ENCODE data around the gene GPN2. TPM values are rescaled to one million over a fixed set of nuclear protein-coding genes. Genes with fewer than 3 reads are reported as not detected.

Gene GPN2
- polyA plus RNA-seq, 3 donors, result 8.3 to 15.9 (median 9.6) TPM

DNA sequence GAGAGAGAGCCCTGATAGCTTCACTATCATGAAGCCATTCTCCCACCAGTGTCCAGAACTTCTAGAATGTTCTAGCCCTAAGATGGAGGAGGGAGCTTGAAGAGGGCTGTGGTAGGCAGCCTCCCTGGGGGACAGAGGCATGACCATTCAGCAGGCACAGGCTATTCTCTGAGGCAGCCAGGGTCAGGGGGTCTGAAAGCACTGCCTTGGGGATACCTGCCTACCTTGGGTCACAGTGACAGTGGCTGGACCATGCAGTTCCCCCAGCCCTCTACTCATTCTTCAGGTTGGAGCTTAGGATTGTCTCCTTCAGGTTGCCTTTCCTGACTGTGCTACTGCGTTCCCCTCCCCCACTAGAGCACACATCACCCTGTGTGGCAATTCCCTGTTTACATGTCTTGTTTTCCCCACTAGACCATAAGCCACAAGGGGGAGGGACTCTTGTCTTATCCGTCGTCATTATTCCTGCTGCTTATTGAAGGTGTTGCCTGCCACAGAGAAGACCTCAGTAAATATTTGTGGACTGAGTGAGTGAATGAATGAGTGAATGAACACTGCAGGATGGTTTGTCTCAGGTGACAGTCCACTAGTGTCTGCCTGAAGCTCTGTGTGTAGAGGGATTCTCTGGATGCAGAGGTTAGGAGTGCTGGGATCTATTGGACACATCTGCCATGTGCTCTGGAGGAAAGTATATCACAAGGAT lies 58.4 kb downstream of the GPN2 start:
- Mint-ChIP-seq H3K9me3 (peaks cover 0 to 2% (median 0%) of the 10 kb centered on the region in 7 donors), H3K4me3 (no peak overlapping the region), H3K27ac (peak overlapping the region in 5 of 7 donors; percentile 3 to 73 (median 46)), H3K27me3 (ENCODE audit: low read depth in 3 of 3) (peaks cover 2 to 8% (median 3%) of the 10 kb centered on the region in 3 donors), H3K4me1 (peaks cover 66% of the 10 kb centered on the region), H3K36me3 (peaks cover 48 to 68% of the 10 kb centered on the region in 2 donors)
- peaks cover 54 to 64% of the 10 kb centered on the region in 2 donors for H3K4me1 ChIP-seq (ENCODE audit: control insufficient read depth in 1 of 2, insufficient read depth in 2 of 2, low read length in 2 of 2)
- no peak overlapping the region for H3K9ac ChIP-seq (ENCODE audit: insufficient read depth, low read length, poor library complexity, severe bottlenecking)
- H3K79me2 ChIP-seq (ENCODE audit: insufficient read depth, low read length), result peaks cover 41% of the 10 kb centered on the region
- H3K27me3 ChIP-seq (ENCODE audit: control insufficient read depth in 2 of 2, insufficient read depth in 2 of 2, low read length in 2 of 2), result no peaks in the 10 kb centered on the region
- H3K36me3 ChIP-seq (replicated peaks in 1 of 2; ENCODE audit: control insufficient read depth in 1 of 2, insufficient read depth in 2 of 2, low read length in 2 of 2), result peaks cover 31 to 40% of the 10 kb centered on the region in 2 donors
- no peak overlapping the region for H3K4me2 ChIP-seq (replicated peaks; ENCODE audit: extremely low read depth, low read length, poor library complexity, severe bottlenecking)
- no peak overlapping the region for H2AFZ ChIP-seq (ENCODE audit: insufficient read depth, low read depth, low read length, poor library complexity, severe bottlenecking)
- no CpG with 5 or more reads among the region's 3 CpGs for WGBS (ENCODE audit: insufficient coverage)
- peak overlapping the region in 1 of 2 donors; percentile 51 for H3K27ac ChIP-seq (ENCODE audit: low read depth in 1 of 2, low read length in 2 of 2)
- H3K9me3 ChIP-seq (replicated peaks in 1 of 2; ENCODE audit: control insufficient read depth in 1 of 2, insufficient read depth in 1 of 2, low read length in 2 of 2), result no peaks in the 10 kb centered on the region
- TF ChIP-seq, protein P1, sequence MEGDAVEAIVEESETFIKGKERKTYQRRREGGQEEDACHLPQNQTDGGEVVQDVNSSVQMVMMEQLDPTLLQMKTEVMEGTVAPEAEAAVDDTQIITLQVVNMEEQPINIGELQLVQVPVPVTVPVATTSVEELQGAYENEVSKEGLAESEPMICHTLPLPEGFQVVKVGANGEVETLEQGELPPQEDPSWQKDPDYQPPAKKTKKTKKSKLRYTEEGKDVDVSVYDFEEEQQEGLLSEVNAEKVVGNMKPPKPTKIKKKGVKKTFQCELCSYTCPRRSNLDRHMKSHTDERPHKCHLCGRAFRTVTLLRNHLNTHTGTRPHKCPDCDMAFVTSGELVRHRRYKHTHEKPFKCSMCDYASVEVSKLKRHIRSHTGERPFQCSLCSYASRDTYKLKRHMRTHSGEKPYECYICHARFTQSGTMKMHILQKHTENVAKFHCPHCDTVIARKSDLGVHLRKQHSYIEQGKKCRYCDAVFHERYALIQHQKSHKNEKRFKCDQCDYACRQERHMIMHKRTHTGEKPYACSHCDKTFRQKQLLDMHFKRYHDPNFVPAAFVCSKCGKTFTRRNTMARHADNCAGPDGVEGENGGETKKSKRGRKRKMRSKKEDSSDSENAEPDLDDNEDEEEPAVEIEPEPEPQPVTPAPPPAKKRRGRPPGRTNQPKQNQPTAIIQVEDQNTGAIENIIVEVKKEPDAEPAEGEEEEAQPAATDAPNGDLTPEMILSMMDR (IDR thresholded peaks at IDR 0.05), result no peak
- H3K4me3 ChIP-seq (replicated peaks in 1 of 3; ENCODE audit: low read depth in 2 of 3, low read length in 3 of 3), result no peak overlapping the region
- peak in 2 of 3 donors; percentile 14 to 45 for DNase-seq
- intact Hi-C loops (cut with micrococcal nuclease), result no loop called here
- H4K20me1 ChIP-seq (ENCODE audit: insufficient read depth, low read length), result peaks cover 55% of the 10 kb centered on the region

DNA sequence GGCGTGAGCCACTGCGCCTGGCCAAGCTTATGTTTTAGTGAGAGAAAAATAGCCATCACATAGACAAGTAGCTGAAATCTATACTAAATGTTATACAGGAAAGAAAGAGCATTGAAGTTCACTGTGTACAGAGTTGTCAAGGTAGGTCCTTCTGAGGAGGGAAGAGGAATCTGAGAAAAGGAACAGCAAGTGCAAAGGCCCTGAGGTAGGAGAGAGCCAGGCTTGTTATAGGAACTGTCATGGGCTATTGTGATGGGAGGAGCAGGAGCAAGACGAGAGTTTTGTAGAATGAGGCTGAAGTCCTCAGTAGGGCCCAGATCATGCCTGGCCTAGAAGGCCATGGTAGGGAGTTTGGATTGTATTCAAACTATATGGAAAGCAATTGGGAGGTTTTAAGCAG lies 59.0 kb downstream of the GPN2 start:
- DNase-seq, result no peak

More for the DNA sequence above, 59.0 kb downstream of the GPN2 start:
- Histone ChIP-seq H4K20me1 (ENCODE audit: insufficient read depth, low read length) (peaks cover 54% of the 10 kb centered on the region), H3K27ac (ENCODE audit: low read depth in 1 of 2, low read length in 2 of 2) (no peak overlapping the region), H3K4me3 (replicated peaks in 1 of 3; ENCODE audit: low read depth in 2 of 3, low read length in 3 of 3) (no peak overlapping the region), H2AFZ (ENCODE audit: insufficient read depth, low read depth, low read length, poor library complexity, severe bottlenecking) (no peak overlapping the region), H3K4me1 (ENCODE audit: control insufficient read depth in 1 of 2, insufficient read depth in 2 of 2, low read length in 2 of 2) (peaks cover 56 to 68% of the 10 kb centered on the region in 2 donors), H3K36me3 (replicated peaks in 1 of 2; ENCODE audit: control insufficient read depth in 1 of 2, insufficient read depth in 2 of 2, low read length in 2 of 2) (peaks cover 27 to 37% of the 10 kb centered on the region in 2 donors), H3K9me3 (replicated peaks in 1 of 2; ENCODE audit: control insufficient read depth in 1 of 2, insufficient read depth in 1 of 2, low read length in 2 of 2) (no peaks in the 10 kb centered on the region), H3K27me3 (ENCODE audit: control insufficient read depth in 2 of 2, insufficient read depth in 2 of 2, low read length in 2 of 2) (no peaks in the 10 kb centered on the region), H3K9ac (ENCODE audit: insufficient read depth, low read length, poor library complexity, severe bottlenecking) (no peak overlapping the region), H3K79me2 (ENCODE audit: insufficient read depth, low read length) (peaks cover 44% of the 10 kb centered on the region), H3K4me2 (replicated peaks; ENCODE audit: extremely low read depth, low read length, poor library complexity, severe bottlenecking) (no peak overlapping the region)
- peak overlapping the region in 4 of 7 donors; percentile 2 to 73 (median 26) for H3K27ac Mint-ChIP-seq
- TF ChIP-seq, protein P1 (IDR thresholded peaks at IDR 0.05), result no peak
- H3K4me3 Mint-ChIP-seq, result no peak overlapping the region
- intact Hi-C loops (cut with micrococcal nuclease), result no loop called here
- H3K4me1 Mint-ChIP-seq, result peaks cover 68% of the 10 kb centered on the region
- peaks cover 2 to 6% (median 3%) of the 10 kb centered on the region in 3 donors for H3K27me3 Mint-ChIP-seq (ENCODE audit: low read depth in 3 of 3)
- H3K9me3 Mint-ChIP-seq, result peaks cover 0 to 2% (median 0%) of the 10 kb centered on the region in 7 donors
- 93% methylated on average over 1 of the region's 3 CpGs for WGBS (ENCODE audit: insufficient coverage)
- peaks cover 45 to 62% of the 10 kb centered on the region in 2 donors for H3K36me3 Mint-ChIP-seq
